HG02798 (cell line): ENCODE data around the gene PMM1.
"Not testable (repeated sequence)": the region's sequence is repeated elsewhere in the genome, so short reads cannot be mapped to it uniquely, and the experiment has no call there.

Source experiments
- ATAC-seq: cut with Tn5 transposase; IDR thresholded peaks from one replicate; pipeline ENCODE4 v1.9.1; 2021; ENCODE audit warnings: mild to moderate bottlenecking; ENCODE audit not compliant: unreplicated experiment, poor library complexity

Gene PMM1

DNA sequence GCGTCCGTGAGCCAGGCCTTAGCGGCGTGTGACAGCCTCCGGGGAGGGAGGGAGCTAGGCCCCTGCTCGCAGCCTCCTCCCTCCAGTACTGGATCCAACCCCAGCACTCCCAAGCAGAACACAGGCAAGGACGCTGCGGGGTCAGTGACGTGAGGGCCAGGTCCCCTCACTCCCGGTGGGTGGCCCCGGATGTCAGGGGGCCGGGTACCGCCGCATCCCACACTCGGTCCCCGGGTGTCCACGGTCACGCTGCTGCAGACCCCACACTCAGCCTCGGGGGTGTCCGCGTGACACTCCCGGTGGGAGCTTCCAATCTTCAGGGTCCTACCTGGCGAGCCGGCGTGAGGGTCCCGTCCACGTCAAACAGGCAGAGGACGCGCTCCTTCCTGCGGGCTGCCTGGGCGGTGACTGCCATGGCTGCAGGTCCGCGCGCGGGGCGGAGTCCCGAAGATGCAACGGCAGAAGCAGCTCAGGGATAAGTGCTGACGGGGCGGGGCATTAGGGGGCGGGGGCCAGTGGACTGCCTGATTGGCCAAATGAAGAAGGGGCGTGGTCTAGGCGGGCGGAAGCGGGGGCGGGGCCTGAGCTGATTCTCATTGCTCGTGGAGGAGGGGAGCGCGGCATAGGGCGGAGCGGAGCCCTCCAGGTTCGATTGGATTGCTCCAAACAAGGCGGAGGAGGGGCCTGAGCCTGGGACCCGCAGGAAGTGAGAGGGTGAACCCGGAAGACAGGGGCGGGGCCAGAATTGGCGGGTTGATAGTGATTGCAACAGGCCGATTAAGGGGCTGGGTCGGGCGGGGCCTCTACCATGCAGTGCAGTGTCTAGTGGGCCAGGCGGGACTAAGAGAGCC is at the start of gene PMM1:
Gene PMM1, minus strand, starts transcription at position 450 of the 851 bp plus-strand sequence. Its CDS starts 35 bp downstream, at position 415.
- peak; percentile 96 for ATAC-seq

DNA sequence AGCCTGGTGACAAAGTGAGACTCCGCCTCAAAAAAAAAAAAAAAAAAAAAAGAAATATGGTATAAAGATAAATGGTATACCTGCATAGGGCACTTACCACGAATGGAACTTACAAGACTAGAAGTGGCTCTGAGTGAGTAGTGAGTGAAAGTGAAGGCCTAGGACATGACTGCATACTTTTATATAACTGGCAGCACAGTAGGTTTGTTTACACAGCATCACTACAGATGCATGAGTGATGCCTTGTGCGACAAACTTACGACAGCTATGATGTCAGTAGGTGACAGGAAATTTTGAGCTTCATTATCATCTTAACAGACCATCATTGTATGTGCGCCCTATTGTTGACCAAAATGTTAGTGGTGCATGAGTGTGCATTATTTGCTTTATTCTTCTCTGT is 49.1 kb upstream of the PMM1 start:
- no peak for ATAC-seq

DNA sequence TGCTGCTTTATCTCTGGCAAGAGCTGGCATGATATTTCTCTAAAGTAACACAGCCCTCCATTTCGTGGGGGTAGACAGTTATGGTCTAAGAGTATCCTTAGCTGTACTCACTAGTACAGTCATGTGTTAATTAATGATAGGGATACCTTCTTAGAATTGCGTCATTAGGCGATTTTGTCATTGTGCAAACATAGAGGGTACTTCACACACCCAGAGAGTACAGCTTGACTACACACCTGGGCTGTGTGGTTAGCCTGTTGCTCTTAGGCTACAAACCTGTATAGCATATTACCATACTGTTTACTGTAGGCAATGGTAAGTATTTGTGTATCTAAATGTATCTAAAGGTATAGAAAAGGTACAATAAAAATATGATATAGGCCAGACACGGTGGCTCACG is 48.5 kb upstream of the PMM1 start:
- no peak for ATAC-seq

DNA sequence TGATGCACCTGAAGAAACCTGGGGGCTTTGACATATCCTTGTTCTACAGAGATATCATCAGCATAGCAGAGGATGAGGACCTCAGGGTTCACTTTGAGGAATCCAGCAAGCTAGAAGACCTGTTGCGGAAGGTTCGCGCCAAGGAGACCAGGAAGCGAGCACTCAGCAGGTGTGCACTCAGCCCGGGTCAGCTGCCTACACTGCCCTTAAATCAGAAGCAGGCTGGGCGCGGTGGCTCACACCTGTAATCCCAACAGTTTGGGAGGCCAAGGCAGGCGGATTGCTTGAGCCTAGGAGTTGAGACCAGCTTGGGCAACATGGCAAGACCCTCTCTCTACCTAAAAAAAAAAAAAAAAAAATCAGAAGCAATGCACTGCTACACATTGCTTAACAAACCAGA is 48.0 kb upstream of the PMM1 start:
- not testable (repeated sequence) for ATAC-seq

DNA sequence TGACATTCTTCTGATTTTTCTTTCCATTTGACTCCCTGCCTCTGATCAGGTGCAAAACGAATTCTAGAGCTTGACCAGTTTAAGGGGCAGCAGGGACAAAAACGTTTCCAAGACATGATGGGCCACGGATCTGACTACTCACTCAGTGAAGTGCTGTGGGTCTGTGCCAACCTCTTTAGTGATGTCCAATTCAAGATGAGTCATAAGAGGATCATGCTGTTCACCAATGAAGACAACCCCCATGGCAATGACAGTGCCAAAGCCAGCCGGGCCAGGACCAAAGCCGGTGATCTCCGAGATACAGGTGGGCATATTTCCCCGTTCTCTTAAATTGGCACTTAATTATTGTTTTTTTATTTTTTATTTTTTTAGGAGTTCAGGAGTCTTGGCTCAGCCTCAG is 46.8 kb upstream of the PMM1 start:
- no peak for ATAC-seq

DNA sequence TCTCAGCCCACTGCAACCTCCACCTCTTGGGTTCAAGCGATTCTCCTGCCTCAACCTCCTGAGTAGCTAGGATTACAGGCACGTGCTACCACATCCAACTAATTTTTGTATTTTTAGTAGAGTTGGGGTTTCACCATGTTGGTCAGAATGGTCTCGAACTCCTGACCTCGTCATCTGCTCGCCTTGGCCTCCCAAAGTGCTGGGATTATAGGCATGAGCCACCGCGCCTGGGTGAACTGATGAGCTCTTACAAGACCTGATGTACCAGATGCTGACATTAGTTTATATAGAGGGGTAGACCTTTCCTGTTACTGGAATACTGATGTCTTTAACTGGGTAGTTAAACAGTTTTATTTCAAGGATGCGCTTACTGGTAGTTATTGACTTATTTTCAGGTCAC is 45.0 kb upstream of the PMM1 start:
- not testable (repeated sequence) for ATAC-seq

DNA sequence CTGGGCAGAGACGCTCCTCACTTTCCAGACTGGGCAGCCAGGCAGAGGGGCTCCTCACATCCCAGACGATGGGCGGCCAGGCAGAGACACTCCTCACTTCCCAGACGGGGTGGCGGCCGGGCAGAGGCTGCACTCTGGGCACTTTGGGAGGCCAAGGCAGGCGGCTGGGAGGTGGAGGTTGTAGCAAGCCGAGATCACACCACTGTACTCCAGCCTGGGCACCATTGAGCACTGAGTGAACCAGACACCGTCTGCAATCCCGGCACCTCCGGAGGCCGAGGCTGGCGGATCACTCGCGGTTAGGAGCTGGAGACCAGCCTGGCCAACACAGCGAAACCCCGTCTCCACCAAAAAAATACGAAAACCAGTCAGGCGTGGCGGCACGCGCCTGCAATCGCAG is 42.0 kb upstream of the PMM1 start:
- ATAC-seq = not testable (repeated sequence)

DNA sequence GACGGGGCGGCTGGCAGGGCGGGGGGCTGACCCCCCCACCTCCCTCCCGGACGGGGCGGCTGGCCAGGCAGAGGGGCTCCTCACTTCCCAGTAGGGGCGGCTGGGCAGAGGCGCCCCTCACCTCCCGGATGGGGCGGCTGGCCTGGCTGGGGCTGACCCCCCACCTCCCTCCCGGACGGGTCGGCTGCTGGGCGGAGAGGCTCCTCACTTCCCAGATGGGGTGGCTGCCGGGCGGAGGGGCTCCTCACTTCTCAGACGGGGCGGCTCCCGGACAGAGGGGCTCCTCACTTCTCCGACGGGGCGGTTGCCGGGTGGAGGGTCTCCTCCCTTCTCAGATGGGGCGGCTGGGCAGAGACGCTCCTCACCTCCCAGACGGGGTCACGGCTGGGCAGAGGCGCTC is 41.5 kb upstream of the PMM1 start:
- ATAC-seq = not testable (repeated sequence)

DNA sequence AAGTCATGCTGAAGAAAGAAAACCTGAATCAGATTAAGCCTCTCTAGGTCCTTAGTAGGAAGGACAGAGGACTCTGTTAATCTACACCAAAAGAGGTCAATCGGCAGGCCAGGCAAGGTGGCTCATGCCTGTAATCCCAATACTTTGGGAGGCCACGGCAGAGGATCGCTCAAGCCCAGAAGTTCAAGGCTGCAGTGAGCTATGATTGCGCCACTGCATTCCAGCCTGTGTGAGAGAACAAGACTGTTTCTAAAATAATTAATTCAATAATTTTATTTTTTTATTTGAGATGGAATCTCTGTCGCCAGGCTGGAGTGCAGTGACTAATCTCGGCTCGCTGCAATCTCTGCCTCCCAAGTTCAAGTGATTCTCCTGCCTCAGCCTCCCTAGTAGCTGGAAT is 35.9 kb upstream of the PMM1 start:
- no peak for ATAC-seq

DNA sequence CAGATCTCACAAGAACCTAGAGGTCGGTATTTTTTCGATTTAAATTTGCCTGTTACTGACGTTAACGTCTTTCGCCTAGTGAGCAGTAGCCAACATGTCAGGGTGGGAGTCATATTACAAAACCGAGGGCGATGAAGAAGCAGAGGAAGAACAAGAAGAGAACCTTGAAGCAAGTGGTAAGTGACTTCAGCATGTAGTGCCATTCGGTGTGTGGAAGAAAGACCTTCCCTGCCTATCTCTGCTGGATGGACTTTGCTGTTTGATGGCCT is 32.2 kb upstream of the PMM1 start:
- no peak for ATAC-seq

DNA sequence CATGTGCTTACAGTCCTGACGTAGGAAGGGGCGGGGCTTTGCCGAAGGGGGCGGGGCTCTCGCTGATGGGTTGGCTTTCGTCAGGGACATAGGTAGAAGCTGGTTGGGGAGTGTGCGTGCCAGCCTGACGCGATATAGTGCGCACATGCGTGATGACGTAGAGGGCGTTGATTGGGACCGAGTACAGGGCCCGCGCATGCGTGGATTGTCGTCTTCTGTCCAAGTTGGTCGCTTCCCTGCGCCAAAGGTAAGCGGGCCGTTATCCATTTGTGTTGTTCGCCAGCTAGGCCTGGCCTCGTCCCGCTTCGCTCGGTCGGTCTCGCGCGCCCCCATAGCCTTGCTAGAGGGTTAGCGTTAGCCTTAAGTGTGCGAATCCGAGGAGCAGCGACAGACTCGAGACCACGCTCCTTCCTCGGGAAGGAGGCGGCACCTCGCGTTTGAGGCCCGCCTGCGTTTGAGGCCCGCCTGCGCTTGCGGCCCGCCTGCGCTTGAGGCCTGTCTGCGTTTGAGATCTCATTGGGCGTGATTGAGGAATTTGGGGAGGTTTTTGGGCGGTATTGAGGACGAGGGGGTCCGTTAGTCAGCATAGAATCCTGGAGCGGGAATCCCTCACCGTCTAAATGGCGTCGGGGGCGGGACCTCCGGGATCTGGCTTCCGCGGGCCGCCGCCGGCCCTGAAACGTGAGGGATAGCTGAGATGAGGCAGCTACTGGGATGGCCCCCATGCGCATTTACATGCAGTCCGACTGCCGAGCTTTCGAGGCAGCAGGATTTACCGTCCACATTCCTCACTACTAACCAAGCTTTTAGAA is 31.7 kb upstream of the PMM1 start, which contains the start of gene XRCC6:
Gene XRCC6, plus strand, starts transcription at position 197 of the 812 bp plus-strand sequence. CDS start 710 bp downstream, outside the sequence.
- peak; percentile 91 for ATAC-seq

DNA sequence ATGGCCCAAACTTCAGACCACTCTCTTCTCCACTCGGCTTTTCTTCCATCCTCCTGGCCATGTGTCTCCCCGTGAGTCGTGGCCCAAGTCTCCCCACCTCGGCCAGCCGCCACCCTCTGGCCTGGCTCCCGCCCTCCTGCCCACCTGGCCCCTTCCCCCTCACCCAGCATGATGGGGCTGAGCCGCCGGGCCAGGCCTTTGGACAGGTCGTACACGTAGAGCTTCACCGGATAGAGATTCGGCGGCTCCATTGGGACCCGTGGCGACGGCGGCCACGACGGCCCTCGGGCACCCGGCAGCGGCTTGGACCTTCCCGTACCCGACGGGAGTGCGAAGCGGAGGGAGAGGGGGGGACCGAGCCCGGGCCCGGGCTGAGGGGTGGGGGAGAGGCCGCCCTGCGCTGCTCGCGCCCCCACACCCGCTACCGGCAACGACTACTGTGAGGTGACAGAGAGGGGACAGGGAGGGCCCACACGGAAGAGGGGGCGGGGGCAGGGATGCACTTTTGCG is 31.0 kb upstream of the PMM1 start, which contains the start of gene DESI1:
Gene DESI1, minus strand, starts transcription at position 455 of the 510 bp plus-strand sequence. Its CDS starts 204 bp downstream, at position 251.
- ATAC-seq = peak; percentile 25

DNA sequence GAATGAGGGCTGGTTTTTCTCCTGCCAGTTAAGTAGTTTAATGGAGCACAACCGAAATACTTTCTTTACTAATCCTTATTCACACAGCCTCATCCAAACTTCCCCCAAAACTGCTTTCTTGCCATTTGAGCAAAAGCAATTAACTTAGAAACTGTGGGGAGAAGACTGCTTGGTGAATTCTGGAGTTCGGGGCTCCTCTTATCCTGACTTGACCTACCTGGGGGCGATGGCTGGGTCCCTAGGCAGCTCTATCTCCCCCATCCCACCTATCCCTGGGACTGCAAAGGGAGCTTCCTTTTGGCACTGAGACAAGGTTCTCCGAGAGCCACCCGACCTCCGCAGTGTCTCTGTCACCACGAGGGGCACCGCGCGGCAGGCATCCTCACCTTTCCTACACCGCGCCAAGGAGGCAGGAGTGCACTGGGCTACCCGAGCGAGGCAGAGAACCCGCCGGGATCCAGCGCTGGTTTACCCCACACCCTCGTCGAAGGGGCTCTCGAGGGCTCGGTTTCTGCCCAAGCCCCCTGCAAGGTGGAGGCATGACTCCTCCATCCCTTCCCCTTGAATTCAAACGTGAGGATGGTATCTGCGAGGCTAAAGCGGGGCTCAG is 30.4 kb upstream of the PMM1 start:
- no peak for ATAC-seq

DNA sequence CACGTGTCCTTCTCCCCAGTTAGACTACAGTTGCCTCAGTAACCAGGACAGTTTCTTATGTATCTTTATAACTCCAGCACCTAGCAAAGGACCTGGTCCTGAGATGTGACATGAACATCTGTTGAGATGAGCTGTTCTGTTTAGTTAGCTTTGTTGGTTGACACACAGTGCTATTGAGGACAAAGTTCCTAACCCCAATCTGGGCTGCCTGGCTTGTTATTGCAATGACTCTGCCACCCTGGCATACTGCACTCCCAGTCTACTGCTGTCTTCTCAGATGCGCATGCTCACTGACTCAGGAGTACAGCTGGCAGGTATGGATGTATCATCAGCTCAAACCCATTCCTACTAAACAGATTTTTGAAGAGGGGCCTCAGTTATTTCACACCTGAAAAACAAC is 23.8 kb upstream of the PMM1 start:
- no peak for ATAC-seq

DNA sequence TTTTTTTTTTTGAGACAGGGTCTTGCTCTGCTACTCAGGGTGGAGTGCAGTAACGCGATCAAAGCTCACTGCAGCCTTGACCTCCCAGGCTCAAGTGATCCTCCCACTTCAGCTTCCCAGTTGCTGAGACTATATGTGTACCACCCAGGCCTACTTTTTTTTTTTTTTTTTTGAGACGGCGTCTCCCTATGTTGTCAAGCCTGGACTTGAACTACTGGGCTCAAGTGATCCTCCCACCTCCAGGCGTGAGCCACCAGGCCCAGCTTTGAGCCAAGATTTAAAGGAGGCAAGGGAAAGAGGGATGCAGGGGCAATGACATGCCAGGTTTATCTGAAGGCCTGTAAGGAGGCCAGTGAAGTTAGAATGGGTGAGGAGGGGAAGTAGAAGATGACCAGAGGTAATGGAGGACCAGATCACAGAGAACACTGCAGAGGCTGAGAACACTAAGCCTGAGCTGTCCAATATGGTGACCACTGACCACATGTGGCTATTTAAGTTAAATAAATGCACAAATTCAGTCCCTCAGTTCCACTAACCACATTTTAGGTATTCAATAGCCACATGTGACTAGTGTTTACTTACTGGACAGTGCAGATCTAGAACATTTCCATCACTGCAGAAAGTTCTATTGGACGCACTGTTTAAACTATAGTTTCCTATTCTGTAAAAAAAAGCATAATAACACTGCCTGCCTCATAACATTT is 23.1 kb upstream of the PMM1 start:
- ATAC-seq = no peak

DNA sequence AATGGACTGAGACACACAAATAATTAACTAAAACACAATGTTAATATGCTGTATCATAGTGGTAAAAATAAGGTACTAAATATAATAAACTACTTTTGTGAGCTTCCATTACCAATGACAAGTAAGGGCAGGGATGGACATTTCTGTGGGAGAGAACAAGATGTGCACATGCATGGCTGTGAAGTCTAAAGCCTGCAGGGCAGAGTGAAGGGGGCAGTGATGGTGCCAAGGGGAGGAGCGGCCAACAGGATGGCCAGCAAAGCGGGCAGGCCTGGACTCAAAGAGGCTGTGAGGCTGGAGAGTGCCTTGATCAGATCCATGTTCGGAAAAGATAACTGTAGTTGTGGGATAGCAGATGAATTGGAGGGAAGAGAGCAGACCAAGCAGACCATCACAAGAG is 18.7 kb upstream of the PMM1 start:
- ATAC-seq = no peak

DNA sequence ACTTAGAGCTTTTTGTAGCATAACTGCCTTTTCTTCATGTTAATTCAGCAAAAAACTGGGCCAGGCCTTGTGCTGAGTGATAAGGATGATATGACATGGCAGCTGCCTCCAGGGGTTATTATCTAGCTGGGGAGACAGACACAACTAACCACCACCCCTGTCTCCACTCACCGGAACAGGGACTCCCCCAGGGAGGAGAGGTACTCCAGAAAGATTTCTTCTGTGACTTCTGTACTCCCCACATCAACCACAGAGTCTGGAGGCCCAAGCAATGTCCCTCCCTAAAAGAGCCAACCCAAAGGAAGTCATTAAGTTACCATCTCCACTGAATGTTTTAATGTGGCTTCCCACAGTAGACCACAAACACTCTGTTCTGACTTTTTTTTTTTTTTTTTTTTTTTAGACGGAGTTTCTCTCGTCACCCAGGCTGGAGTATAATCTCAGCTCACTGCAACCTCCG is 14.3 kb upstream of the PMM1 start:
- ATAC-seq = peak; percentile 76

DNA sequence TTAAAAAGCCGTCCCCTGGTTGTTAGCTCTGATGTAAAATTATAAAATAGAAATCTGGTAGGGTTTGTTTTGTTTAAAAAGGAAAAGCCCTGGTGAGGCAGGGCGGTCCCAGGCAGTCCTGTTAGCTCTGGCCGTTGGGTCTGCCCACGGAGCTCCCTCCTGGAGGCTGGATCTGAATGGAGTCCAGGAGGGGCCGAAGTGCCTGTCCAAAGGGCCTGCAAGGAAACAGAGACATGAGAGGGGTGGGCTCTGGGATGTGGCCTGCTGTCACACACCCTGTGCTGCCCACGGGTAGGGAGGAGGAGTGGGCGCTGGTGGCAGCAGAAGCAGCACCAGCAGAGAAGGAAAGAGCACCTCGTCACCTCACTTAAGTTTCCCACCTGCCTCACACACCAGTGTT is 11.3 kb upstream of the PMM1 start:
- no peak for ATAC-seq

DNA sequence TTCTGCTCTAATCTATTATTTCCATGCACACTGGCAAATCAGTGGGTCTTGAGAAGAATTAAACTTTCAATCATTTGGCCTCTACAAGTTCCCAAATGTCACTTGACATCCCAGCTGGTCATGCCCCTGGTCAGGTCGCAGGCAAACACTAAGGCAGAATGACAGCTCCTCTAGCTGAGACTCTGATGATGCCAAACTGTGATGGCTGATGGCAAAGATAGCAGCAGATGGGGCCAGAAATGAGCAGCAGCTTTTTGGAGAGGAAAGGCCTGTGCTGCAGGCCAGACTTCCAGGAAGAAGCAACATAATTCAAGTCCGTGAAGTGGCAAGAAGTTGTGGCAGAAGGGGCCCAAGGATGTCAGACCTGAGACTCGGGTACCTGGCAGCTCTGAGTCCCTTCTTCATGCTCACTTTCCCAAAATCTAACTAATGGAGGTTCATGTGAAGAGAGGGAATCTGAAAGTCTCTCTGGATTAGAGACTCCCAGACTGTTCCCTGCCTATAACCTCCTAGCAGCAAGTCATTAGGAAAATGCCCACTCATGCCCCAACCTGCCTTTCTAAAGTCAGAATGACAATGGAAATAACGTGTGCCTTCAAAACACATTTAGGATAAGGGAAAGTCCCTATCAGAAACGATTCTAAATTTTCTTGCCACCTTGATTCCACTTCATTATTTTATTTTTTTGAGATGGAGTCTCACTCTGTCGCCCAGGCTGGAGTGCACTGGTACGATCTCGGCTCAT is 9.4 kb upstream of the PMM1 start:
- ATAC-seq = no peak
